Activated T-cell treated with anti-CD3 and anti-CD28 coated beads, Interleukin-2, amount 50 U/mL, for 24 hours (primary cell): Measurements from ENCODE around the gene ADSS1.
A peak's percentile ranks its signal among the peaks of the same experiment; 100 is the strongest.

Source experiments
- DNase-seq: peaks from one replicate; pipeline ENCODE4 v3.0.0-alpha.2; 2020
- H3K27ac Mint-ChIP-seq: 2 replicates; pipeline ENCODE4 v1.8.0; 2020; ENCODE audit warnings: mild to moderate bottlenecking, mixed read lengths
- H3K27me3 Mint-ChIP-seq: 2 replicates; pipeline ENCODE4 v1.8.0; 2020; ENCODE audit warnings: mixed read lengths
- H3K36me3 Mint-ChIP-seq: 2 replicates; pipeline ENCODE4 v1.8.0; 2020; ENCODE audit warnings: low read depth, mixed read lengths
- H3K4me1 Mint-ChIP-seq: 2 replicates; pipeline ENCODE4 v1.8.0; 2020; ENCODE audit warnings: low read depth, mixed read lengths
- H3K4me3 Mint-ChIP-seq: 2 replicates; pipeline ENCODE4 v1.8.0; 2020; ENCODE audit warnings: mild to moderate bottlenecking, moderate library complexity, mixed read lengths
- H3K9me3 Mint-ChIP-seq: 2 replicates; pipeline ENCODE4 v1.8.0; 2020; ENCODE audit warnings: mixed read lengths

The ADSS1 gene

DNA sequence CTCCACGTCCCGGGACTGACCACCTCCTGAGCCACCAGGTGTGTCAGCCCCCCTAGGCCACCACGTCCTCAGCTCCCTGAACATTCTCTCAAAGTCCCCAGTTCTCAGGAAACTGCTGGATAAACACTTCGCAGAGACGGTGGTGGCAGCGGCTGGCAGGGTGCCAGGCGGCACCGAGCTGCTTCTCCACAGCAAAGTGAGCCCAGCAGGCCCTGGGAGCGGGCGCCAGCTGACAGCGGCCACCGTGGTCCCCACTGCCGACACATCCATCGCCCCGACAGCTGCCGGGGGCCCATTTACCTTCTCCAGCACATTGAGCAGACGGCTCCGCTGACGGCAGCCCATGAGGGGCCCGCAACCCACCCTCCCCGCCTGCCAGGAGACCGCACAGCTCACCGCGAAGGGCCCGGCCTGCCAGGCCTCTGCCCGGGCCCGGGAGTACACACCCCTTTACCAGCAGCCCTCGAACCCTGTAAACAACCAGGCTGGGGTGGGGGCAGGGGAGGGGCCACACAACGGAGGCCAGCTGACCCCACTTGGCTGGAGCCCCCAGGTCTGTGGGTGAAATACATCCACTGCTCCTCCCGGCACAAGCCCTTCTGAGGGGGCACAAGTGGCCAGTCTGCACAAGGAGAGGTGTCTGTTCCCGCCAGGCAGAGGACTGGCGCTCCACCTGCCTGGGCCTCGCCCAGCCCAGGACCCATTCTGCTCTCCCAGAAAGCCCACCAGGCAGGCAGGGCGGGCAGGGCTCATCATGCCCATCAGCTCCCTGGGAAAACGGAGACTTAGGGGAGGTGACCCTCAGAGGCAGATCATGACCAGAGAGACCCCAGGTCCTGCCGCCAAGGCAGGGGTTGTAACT lies 61.0 kb downstream of the ADSS1 start:
- H3K27ac Mint-ChIP-seq, result peak overlapping the region; percentile 44
- H3K9me3 Mint-ChIP-seq, result no peaks in the 10 kb centered on the region
- peaks cover 33% of the 10 kb centered on the region for H3K36me3 Mint-ChIP-seq
- H3K27me3 Mint-ChIP-seq, result no peaks in the 10 kb centered on the region
- H3K4me1 Mint-ChIP-seq, result peaks cover 24% of the 10 kb centered on the region
- no peak for DNase-seq
- no peak overlapping the region for H3K4me3 Mint-ChIP-seq

- H3K36me3 Mint-ChIP-seq, result peaks cover 32% of the 10 kb centered on the region
Measured at GRCh38 chr14:104785708-104786080, 61.7 kb downstream of the ADSS1 start.

GRCh38 chr14:104786091-104786586 lies 62.1 kb downstream of the ADSS1 start:
- Mint-ChIP-seq H3K27me3 (no peaks in the 10 kb centered on the region), H3K4me1 (peaks cover 27% of the 10 kb centered on the region), H3K9me3 (no peaks in the 10 kb centered on the region), H3K4me3 (no peak overlapping the region), H3K27ac (peak overlapping the region; percentile 50), H3K36me3 (peaks cover 34% of the 10 kb centered on the region)
- DNase-seq, result no peak

More at GRCh38 chr14:104785708-104786080, 61.7 kb downstream of the ADSS1 start:
- Mint-ChIP-seq H3K4me3 (no peak overlapping the region), H3K4me1 (peaks cover 24% of the 10 kb centered on the region), H3K9me3 (no peaks in the 10 kb centered on the region), H3K27ac (peak overlapping the region; percentile 37), H3K27me3 (no peaks in the 10 kb centered on the region)
- no peak for DNase-seq

GRCh38 chr14:104786726-104787675 lies 63.0 kb downstream of the ADSS1 start:
- Mint-ChIP-seq H3K4me1 (peaks cover 29% of the 10 kb centered on the region), H3K36me3 (peaks cover 39% of the 10 kb centered on the region), H3K27me3 (no peaks in the 10 kb centered on the region), H3K27ac (peak overlapping the region; percentile 50), H3K9me3 (no peaks in the 10 kb centered on the region), H3K4me3 (no peak overlapping the region)
- no peak for DNase-seq

DNA sequence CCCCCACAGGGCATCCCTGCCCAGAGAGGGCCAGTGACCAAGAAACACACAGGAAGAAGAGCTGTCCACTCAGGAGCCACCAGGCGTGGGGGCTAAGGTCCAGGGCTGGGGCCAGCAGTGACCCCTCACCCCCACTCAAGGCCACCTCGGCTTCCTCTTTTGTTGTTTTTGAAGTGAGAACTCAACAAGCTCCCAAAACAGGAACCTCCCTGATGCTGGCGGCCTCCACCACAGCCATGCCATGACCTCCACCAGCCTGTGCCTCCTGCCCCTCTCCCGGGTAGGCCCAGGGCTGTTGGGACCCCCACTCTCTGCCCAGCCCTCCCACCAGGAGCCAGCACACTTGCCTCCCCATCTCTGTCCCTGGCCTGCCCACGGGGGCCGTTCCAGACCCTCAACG lies 63.7 kb downstream of the ADSS1 start:
- Mint-ChIP-seq H3K4me1 (peaks cover 33% of the 10 kb centered on the region), H3K4me3 (no peak overlapping the region), H3K36me3 (peaks cover 41% of the 10 kb centered on the region), H3K27ac (no peak overlapping the region), H3K9me3 (no peaks in the 10 kb centered on the region), H3K27me3 (no peaks in the 10 kb centered on the region)
- DNase-seq, result no peak

- H3K4me3 Mint-ChIP-seq, result no peak overlapping the region
- peaks cover 44% of the 10 kb centered on the region for H3K36me3 Mint-ChIP-seq
- no peaks in the 10 kb centered on the region for H3K27me3 Mint-ChIP-seq
- H3K27ac Mint-ChIP-seq, result no peak overlapping the region
- no peaks in the 10 kb centered on the region for H3K9me3 Mint-ChIP-seq
- H3K4me1 Mint-ChIP-seq, result peaks cover 38% of the 10 kb centered on the region
- DNase-seq, result no peak
Measured at GRCh38 chr14:104788161-104788818, 64.3 kb downstream of the ADSS1 start.

DNA sequence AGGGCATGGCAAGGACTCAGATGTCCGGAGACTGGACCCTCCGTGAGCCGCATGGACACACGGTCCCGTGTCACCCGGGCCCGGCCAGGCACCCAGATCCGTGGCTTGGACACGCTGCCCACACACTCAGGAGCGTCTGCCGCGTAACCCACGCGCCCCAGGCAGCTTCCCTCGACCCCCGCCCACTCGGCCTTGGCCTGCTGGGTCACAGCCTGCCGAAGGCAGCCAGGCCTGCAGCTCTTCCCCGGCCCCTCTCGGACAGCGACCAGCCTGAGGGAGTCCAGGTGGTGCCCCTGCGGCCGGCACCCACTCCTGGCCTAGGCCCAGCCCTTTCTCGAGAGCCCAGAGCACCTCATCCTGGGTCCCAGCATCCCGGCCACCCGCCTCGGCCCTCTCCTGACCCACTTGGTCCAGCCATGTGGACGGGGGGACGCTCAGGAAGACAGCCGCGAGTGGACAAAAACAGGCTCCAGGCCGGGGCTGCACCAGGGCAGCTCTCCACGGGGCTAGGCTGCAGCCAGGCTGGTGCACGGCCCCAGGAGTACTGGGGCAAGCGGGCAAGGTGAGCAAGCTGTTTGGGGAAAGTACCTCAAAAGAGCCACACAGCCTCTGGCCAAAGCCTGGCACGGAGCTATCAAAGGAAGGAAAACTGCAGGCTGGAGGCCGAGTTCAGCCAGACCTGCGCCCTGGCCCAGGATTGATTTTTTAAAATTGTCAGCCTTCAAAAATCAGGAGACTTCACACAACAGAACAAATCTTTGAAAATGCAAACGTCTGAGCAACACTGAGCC lies 65.0 kb downstream of the ADSS1 start:
- peaks cover 46% of the 10 kb centered on the region for H3K4me1 Mint-ChIP-seq
- DNase-seq, result no peak

DNA sequence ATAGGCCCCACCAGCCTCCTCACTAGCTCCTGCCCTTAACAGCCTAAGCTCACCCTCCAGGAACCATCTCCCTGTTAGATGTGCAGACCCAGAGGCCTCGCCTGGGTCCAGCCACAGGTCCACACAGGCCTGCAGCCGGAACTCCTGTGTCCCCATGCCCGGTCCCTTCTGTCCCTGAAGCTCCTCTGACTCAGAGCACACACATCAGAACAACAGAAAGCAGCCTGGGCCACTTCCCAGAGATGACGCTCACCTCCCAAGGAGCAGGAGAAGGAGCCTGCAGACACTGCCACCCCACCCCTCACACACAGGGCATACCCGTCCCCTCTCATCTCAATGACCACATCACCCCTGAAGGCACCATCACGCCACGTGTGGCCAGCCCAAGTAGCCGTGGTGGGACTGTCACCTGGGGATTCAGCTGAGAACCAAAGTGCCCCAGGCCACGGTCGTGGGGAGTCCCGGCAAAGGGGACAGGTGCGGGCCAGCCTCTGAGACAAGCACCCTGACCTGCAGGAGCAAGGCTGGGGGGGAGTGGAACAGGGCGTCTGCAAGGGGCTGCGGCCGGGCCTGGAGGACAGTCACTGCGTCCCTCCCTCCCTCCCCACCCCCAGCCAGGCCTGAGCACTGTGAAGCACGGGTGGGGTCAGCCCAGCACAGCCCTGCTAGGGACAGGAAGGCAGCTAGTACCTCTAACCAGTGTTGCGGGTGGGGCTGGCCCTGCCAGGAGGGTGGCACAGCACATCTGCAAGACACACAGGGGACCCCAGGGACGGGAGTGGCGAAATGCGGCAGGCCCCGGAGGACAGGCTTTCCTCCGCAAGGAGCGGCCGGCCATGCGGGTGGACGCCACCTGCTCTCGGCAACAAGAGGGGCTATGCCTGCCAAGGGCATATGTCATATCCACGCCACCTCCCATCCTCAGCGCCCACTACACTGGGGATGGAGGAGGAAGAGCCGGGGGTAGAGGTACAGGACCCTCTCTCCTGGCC lies 66.0 kb downstream of the ADSS1 start:
- Mint-ChIP-seq H3K27ac (peak overlapping the region; percentile 57), H3K4me1 (peaks cover 52% of the 10 kb centered on the region), H3K4me3 (no peak overlapping the region)

More for the DNA sequence above, 65.0 kb downstream of the ADSS1 start:
- peaks cover 46% of the 10 kb centered on the region for H3K36me3 Mint-ChIP-seq
- H3K9me3 Mint-ChIP-seq, result no peaks in the 10 kb centered on the region
- no peak overlapping the region for H3K4me3 Mint-ChIP-seq
- H3K27ac Mint-ChIP-seq, result no peak overlapping the region
- no peaks in the 10 kb centered on the region for H3K27me3 Mint-ChIP-seq

DNA sequence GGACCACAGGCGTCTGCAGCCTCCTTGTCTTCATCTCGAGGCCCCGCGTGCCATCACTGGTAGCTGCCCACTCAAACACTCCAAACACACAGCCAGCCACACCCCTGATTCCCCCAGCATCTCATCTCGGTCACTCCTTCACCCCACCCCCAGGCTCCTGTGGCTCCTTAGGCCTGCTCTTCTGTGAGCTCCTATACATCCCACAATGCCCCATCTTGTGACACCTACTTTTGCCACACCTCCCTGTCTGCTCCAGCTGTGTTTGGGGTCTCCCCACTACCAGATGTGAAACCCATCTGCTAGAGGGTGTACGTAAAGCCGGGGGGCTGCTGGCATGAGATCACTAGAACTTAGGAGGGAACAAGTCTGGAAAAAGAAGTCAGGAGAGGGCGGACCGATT lies 67.4 kb downstream of the ADSS1 start:
- DNase-seq, result no peak
- Mint-ChIP-seq H3K27me3 (no peaks in the 10 kb centered on the region), H3K4me1 (peaks cover 55% of the 10 kb centered on the region), H3K4me3 (no peak overlapping the region), H3K36me3 (peaks cover 50% of the 10 kb centered on the region), H3K27ac (no peak overlapping the region), H3K9me3 (no peaks in the 10 kb centered on the region)

More for the DNA sequence above, 66.0 kb downstream of the ADSS1 start:
- DNase-seq, result no peak
- Mint-ChIP-seq H3K27me3 (no peaks in the 10 kb centered on the region), H3K9me3 (no peaks in the 10 kb centered on the region), H3K36me3 (peaks cover 54% of the 10 kb centered on the region)

DNA sequence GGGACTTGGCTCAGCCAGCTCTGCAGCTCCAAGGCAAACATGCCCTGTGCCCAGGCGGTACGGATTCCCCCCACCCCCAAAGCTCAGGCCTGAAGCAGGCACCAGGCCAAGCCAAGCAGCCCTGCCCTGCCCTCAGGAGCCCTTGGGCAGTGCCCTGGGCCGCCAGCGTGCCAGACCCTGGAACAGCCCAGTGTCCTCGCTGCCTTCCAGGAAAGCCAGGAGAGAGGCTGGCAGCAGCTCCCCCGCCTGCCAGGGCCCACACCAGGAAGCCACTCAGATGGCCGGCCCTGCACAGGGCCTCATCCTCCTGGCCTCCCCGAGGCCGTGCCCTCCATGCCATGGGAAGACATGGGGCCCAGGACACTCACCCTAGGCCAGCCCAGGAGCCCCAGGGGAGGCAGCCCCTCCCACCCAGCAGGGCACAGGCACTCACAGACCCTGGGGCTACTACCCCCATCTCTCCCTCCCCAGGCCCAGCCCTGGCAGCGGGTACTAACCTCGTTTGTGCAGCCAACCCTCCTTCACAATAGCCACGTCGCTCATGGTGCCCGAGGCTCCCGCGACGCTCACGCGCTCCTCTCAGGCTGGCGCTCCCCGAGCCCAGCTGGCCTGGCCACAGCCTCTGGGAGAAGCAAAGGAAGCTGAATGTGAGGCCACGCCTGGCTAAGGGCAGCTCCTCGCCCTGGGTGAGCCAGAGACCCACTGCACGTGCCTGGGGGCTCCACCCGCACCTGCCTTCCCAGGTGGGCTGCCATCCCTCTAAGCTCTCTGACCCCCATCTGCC lies 68.3 kb downstream of the ADSS1 start:
- Mint-ChIP-seq H3K27ac (no peak overlapping the region), H3K4me3 (no peak overlapping the region), H3K4me1 (peaks cover 53% of the 10 kb centered on the region)

DNA sequence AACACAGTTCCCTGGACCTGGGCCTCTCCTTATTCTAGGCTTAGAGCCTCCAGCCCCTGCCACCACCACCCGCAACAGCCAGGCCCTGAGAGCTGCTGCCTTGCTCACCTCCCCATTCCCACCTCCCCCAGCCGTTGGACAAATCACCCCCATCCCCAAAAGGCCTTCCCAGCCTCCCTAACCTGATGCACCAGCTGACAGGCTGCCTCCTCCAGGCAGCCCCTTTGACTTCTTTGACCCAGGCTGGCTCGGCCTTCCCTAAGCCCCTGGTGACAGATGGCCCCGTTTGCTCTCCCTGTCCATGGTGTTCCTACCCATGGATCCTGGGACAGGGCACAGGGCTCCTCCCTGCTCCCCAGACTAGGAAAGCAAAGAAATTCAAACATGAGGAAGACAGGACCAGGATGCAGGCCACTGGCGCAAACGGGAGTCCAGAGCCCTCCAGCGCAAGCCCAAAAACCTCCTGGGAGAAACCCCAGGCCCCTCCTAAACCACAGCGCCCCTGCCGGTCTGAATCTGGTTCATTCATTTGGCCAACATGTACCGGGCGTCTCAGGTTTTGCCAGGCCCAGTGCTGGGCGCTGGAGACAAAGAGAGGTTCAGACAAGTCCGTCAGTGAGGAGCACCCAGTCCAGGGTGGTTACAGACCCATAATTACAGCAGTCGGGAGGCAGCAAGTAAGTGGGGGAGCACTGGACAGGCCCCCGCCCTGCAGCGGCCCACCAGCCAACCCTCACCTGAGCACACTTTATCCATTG lies 69.1 kb downstream of the ADSS1 start:
- Mint-ChIP-seq H3K4me1 (peaks cover 49% of the 10 kb centered on the region), H3K27ac (peak overlapping the region; percentile 86), H3K4me3 (peak overlapping the region; percentile 92), H3K36me3 (peaks cover 46% of the 10 kb centered on the region), H3K27me3 (no peaks in the 10 kb centered on the region), H3K9me3 (no peaks in the 10 kb centered on the region)
- DNase-seq, result no peak

More for the DNA sequence above, 68.3 kb downstream of the ADSS1 start:
- peaks cover 50% of the 10 kb centered on the region for H3K36me3 Mint-ChIP-seq
- no peaks in the 10 kb centered on the region for H3K27me3 Mint-ChIP-seq
- H3K9me3 Mint-ChIP-seq, result no peaks in the 10 kb centered on the region
- DNase-seq, result no peak

- peak overlapping the region; percentile 92 for H3K4me3 Mint-ChIP-seq
- H3K36me3 Mint-ChIP-seq, result peaks cover 43% of the 10 kb centered on the region
- H3K4me1 Mint-ChIP-seq, result peaks cover 46% of the 10 kb centered on the region
- peak overlapping the region; percentile 86 for H3K27ac Mint-ChIP-seq
- H3K27me3 Mint-ChIP-seq, result no peaks in the 10 kb centered on the region
- DNase-seq, result no peak
- no peaks in the 10 kb centered on the region for H3K9me3 Mint-ChIP-seq
Measured at GRCh38 chr14:104793703-104793959, 69.6 kb downstream of the ADSS1 start.
